Activated effector memory CD4-positive, alpha-beta T cell treated with Interleukin-2 at 50 U/mL for 16 hours (primary cell): ENCODE results near the gene GPC5.
"Not testable (repeated sequence)": the region's sequence is repeated elsewhere in the genome, so short reads cannot be mapped to it uniquely, and the experiment has no call there.

Experiments
- DNase-seq: peaks from one replicate; pipeline ENCODE4 v3.0.0-alpha.2; 2020

Gene GPC5

DNA sequence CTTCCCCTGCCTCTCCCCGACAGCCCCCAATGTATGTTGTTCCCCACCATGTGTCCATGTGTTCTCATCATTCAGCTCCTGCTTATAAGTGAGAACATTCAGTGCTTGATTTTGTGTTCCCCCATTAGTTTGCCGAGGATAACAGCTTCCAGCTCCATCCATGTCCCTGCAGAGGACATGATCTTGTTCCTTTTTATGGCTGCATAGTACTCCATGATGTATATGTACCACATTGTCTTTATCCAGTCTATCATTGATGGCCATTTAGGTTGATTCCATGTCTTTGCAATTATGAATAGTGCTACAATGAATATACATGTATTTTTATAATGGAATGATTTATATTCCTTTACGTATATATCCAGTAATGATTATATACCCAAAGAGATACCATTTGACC lies 399.9 kb downstream of the GPC5 start:
- DNase-seq = not testable (repeated sequence)

GRCh38 chr13:91801772-91802171 lies 403.4 kb downstream of the GPC5 start:
- not testable (repeated sequence) for DNase-seq

DNA sequence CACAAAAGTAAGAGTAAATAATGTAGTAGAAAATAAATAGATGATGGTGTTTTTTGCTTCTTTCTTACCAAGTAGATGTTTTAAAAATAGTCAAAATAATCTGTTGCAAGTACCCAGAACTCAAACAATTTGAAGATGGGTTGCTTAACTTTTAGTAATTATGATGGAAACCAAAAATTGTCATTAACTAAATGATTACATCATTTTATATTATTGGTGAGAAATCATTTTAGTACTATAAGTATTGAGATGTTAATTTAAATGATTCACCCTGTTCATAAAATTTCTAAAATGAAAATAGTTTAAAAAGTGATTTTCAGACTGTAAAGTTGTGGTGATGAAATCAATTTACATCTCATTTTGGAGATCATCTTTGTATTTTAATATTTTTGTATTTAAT lies 404.5 kb downstream of the GPC5 start:
- no peak for DNase-seq

GRCh38 chr13:91804724-91805123 lies 406.3 kb downstream of the GPC5 start:
- DNase-seq = no peak

GRCh38 chr13:91805605-91806004 lies 407.2 kb downstream of the GPC5 start:
- DNase-seq = no peak

DNA sequence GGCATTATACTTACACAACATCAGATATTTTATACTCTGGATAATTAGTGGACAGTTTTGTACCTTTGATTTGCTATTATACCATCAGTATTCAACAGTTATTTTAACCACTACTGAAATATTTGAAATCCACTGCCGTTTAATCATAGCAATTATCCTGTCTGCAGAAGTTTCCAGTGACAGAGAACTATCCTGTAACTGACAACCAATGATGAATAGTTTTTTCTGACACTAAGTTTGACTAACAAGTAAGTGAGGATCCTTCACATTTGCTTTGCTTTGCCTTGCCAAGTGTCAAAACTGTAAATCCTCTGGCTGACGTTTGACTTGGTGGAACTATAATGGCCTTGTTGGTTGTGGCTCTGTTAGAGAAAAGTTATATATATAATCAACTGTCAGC lies 410.7 kb downstream of the GPC5 start:
- no peak for DNase-seq

DNA sequence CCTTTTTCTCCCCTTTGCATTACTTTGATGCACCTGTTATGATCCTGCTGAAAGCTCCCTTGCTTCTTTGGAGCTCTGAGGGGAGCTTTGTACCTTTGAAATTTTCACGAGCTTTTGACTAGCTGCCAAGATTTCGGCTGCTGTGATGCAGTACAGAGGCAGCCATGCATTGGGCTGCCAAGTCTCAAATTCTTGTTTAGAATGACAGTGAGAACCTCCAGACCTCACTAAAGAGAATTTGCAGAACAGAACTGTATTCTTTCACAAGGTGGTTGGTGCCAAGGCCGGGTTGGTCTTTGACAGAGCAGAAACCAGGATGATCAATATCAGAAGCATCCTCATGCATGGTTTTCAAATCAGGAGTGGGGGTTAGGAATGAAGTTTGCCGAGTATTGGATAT lies 414.8 kb downstream of the GPC5 start:
- DNase-seq = no peak

- no peak for DNase-seq
These were observed 417.9 kb downstream of the GPC5 start for GRCh38 chr13:91816263-91816807.

DNA sequence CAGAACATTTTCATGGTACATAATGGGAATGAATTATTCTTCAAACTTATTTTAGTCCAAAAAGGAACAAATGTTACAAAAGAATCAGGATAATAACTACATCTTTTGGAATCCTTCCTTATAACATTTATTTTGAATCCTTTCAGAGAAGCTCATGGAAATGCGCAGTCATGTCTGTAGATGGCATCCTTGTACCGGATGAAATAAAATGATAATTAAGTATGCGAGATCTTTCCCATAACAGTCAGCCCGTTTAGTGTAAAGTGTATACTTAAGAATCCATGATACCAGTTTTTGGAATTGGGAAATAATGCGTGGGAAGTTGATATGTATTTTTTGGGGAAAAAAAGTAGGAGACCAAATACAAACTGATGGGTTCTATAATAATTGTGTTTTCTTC lies 418.8 kb downstream of the GPC5 start:
- DNase-seq = no peak

GRCh38 chr13:91824416-91824815 lies 426.0 kb downstream of the GPC5 start:
- no peak for DNase-seq

DNA sequence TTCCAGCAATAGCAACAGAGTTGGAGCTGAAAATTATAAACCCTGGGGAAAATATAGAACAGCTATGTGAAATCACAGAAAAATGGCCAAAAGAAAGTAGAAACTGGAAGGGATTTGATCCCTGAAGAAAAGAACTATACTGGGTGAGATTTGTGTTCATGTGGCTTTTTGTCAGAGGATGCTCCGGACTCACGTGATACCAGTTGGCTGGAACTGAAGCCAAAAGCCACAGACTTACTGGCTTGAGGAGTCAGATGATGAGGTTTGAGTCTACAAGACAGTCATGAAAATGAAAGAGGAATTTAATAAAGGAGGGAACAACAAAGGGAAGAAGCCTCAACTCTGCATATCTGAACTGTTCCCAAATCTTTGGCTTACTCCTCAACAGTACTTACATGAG lies 427.1 kb downstream of the GPC5 start:
- DNase-seq = no peak

- no peak for DNase-seq
These were observed 438.1 kb downstream of the GPC5 start for GRCh38 chr13:91836553-91836952.

GRCh38 chr13:91845612-91846011 lies 447.2 kb downstream of the GPC5 start:
- DNase-seq = no peak

- DNase-seq = no peak
These were observed 465.3 kb downstream of the GPC5 start for GRCh38 chr13:91863699-91864098.

DNA sequence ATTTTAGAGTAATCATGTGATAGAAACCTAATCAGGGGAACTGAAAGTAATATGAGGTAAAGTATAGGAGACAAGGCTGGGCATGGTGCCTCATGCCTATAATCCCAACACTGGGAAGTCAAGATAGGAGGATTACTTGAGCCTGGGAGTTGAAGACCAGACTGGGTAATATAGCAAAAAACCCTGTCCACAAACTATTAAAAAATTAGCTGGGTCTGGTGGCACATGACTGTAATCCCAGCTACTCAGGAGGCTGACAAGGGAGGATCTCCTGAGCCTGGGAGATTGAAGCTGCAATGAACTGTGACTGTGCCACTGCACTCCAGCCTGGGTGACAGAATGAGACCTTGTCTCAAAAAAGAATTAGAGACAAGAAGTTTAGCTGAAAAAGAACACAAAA lies 469.9 kb downstream of the GPC5 start:
- no peak for DNase-seq

DNA sequence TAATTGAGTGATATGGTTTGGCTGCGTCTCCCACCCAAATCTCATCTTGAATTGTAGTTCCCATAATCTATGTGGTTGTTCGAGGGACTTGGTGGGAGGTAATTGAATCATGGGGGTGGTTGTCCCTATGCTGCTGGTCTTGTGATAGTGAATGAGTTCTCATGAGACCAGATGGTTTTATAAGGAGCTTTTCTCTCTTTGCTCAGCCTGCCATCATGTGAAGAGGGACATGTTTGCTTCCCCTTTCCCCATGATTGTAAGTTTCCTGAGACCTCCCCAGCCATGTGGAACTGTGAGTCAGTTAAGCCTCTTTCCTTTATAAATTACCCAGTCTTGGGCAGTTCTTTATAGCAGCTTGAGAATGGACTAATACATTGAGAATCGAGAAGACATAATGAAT lies 480.1 kb downstream of the GPC5 start:
- no peak for DNase-seq

DNA sequence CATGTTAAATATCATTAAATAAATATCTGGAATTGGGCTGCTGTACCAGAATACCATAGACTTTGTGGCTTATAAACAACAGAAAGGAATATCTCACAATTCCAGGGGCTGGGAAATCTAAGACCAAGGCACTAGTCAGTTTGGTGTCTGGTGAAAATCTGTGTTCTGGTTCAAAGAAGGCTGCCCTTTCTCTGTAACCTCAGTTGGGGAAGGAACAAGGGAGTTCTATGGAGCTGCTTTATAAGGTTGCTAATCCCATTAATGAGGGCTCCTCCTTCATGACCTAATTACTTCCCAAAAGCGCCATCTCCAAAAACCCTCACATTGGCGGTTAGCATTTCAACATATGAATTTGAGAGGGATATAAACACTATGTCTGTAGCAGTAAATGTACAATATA lies 480.9 kb downstream of the GPC5 start:
- no peak for DNase-seq

GRCh38 chr13:91882918-91883317 lies 484.5 kb downstream of the GPC5 start:
- DNase-seq = no peak

GRCh38 chr13:91889641-91890040 lies 491.2 kb downstream of the GPC5 start:
- DNase-seq = no peak

DNA sequence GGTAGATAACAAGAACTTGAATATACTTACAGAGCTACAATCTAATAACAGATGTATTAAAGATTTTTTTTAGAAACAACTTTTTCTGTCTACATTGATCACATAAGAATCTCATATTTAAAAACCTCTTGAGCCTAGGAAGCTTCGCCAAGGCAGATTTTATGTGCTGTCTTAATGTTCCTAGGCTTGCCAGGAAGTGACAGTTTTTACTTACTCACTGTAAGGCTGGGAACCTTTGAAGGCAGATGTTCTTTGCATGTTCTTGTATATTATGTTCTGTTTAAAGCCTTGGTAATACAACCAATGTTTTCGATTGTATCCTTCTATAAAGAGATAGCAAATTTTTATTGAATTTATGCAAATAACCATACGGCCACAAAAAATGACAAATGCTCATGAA lies 492.7 kb downstream of the GPC5 start:
- no peak for DNase-seq

- no peak for DNase-seq
These were observed 494.6 kb downstream of the GPC5 start for GRCh38 chr13:91893040-91893439.

GRCh38 chr13:91894316-91894715 lies 495.9 kb downstream of the GPC5 start:
- DNase-seq = no peak

DNA sequence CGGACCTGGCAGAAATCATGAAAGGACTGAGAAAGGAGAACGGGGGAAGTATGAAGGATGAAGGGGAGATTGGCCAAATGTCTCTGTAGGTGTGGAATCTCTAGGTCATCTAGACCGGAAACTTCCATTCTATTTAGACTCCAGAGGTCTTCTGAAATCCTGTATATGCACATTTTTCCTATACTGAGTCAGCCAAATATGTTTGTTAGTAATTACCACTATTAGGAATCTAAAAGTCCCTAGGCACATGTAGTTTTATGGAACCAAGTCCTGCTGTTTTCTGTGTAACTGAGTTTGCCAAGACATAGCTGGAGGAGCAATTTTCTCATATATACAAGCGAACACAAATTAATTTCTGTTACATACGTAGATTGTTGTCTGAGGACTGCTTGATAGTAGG lies 498.1 kb downstream of the GPC5 start:
- no peak for DNase-seq

DNA sequence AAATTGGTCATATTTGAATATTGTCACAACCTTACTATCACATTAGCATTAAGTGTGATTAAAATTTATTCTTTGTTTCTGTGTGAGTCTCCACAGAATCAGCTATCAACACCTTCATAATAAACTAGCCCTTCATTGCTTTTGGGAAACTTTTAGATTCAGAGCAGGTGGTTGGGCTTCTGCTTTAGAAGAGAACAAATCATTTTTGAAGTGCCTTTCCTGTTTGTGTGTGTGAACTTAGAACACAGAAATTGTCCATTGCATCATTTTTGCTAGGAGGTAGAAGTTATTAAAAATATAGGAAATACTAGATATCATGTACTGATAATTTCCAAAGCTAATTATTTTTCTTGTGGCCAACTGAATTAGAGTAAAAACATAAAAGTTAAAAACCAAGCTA lies 500.6 kb downstream of the GPC5 start:
- DNase-seq = not testable (repeated sequence)

- DNase-seq = no peak
These were observed 503.9 kb downstream of the GPC5 start for GRCh38 chr13:91902291-91902690.

DNA sequence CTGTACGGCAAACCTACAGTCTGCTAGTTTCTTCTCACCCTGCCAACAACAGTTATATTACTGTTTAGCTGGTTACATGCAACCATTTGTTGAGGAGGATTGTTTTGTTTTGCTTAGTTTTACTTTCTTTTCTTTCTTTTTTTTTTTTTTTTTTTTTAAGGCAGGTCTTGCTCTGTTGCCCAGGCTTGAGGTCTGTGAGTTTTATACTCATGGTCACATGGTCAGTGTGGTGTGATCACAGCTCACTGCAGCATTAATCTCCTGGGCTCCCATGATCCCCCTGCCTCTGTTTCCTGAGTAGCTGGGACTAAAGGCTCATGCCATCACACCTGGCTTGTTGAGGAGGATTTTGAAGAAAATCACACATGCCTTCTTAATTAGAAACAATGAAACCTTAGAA lies 505.6 kb downstream of the GPC5 start:
- DNase-seq = no peak
